Upper lobe of left lung (tissue), 4 donors: ENCODE measurements around the gene PTPN6.

Experiments used
- CTCF ChIP-seq, 6 experiments: fragments of 450-650 bp in 4 of 6; fragments of 200-600 bp in 2 of 6; sonication (generic) in 2 of 6; IDR thresholded peaks; one replicate each; pipeline ENCODE4 v1.5.1; 2016 to 2019; ENCODE audit warnings: antibody characterized with exemption in 6 of 6
- EP300 ChIP-seq, 4 donors: sonication (generic); formaldehyde crosslinking; IDR thresholded peaks; one replicate each; pipeline ENCODE4 v1.5.1; 2017; ENCODE audit warnings: antibody characterized with exemption in 4 of 4, control low read depth in 2 of 4
- POLR2A ChIP-seq, 4 donors: fragments of 450-650 bp; IDR thresholded peaks; one replicate each; pipeline ENCODE4 v1.5.1; 2016 to 2017; ENCODE audit warnings: antibody characterized with exemption in 4 of 4, mild to moderate bottlenecking in 2 of 4
- POLR2AphosphoS5 ChIP-seq, 2 donors: sonication (generic); formaldehyde crosslinking; IDR thresholded peaks; one replicate each; pipeline ENCODE4 v1.5.1; 2017; ENCODE audit warnings: antibody characterized with exemption in 2 of 2

GRCh38 chr12:6919588-6919987 lies 31.6 kb upstream of the PTPN6 start:
- TF ChIP-seq CTCF (IDR thresholded peaks at IDR 0.05) (no peak), POLR2A (IDR thresholded peaks at IDR 0.05) (no peak), POLR2AphosphoS5 (IDR thresholded peaks at IDR 0.05) (no peak), EP300 (IDR thresholded peaks at IDR 0.05) (no peak)
